GM12891 (cell line): ENCODE data around the gene PEAK1.

ENCODE experiments used
- PAX5 ChIP-seq: IDR thresholded peaks from 2 replicates; pipeline ENCODE4 v1.6.1; 2011; ENCODE audit warnings: low read length, moderate library complexity, mild to moderate bottlenecking; ENCODE audit not compliant: insufficient read depth, severe bottlenecking
- POLR2A ChIP-seq: IDR thresholded peaks from 2 replicates; pipeline ENCODE4 v1.6.1; 2011; ENCODE audit warnings: low read depth, low read length, control low read depth
- POLR2AphosphoS5 ChIP-seq: IDR thresholded peaks from 2 replicates; pipeline ENCODE4 v1.6.1; 2011; ENCODE audit warnings: low read depth, low read length, control low read depth
- POU2F2 ChIP-seq: IDR thresholded peaks from 2 replicates; pipeline ENCODE4 v1.6.1; 2011; ENCODE audit warnings: low read depth, mild to moderate bottlenecking, control low read depth, low read length, moderate library complexity
- SPI1 ChIP-seq: IDR thresholded peaks from 2 replicates; pipeline ENCODE4 v1.6.1; 2011; ENCODE audit warnings: low read depth, low read length, control low read depth
- TAF1 ChIP-seq: IDR thresholded peaks from 2 replicates; pipeline ENCODE4 v1.6.1; 2011; ENCODE audit warnings: low read depth, low read length, control low read depth

DNA sequence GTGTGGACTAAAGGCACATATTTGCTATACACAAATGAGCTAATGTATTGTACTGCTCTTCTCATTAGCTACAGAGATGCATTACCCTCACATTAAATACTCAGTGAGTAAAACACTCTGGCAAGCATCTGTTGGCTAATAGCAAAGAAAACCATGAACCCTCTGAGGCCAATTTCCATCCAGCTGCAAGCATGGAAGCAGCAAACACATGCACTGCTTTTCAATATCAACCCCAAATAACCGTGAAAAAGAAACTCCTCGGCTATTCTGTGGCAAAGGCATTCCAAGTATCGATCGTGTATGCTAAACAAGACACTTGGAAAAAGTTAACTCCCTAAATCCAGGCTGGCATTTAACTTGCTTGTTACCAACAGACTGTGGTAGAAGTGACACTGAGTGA lies 67.0 kb downstream of the PEAK1 start:
- TF ChIP-seq POLR2A, result no peak
- no peak for TF ChIP-seq SPI1
- no peak for TF ChIP-seq POLR2AphosphoS5
- TF ChIP-seq TAF1, result no peak
- TF ChIP-seq POU2F2, result no peak
- no peak for TF ChIP-seq PAX5
